Ramos (cell line): Measurements from ENCODE around the gene POR.

Experiments
- in situ Hi-C: fragments of 300-500 bp; cut with MboI; formaldehyde crosslinking; loops from one replicate; pipeline ENCODE4 v1.14.3; 2022; ENCODE audit warnings: low sequenced_read_pairs; ENCODE audit not compliant: unreplicated experiment

POR gene

GRCh38 chr7:75968561-75969001, 53.6 kb downstream of the POR start:
- in situ Hi-C loops, result no loop called here

- in situ Hi-C loops, result no loop called here
Observed at GRCh38 chr7:75969182-75969581, 54.2 kb downstream of the POR start.

GRCh38 chr7:75969704-75970498, 54.9 kb downstream of the POR start:
- in situ Hi-C loops, result no loop called here

- in situ Hi-C loops, result no loop called here
Observed at GRCh38 chr7:75971309-75971960, 56.5 kb downstream of the POR start.

GRCh38 chr7:75971961-75972763, 57.2 kb downstream of the POR start:
- in situ Hi-C loops, result no loop called here

- in situ Hi-C loops, result no loop called here
Observed at GRCh38 chr7:75977743-75978142, 62.8 kb downstream of the POR start.

GRCh38 chr7:75979759-75980429, 64.9 kb downstream of the POR start:
- in situ Hi-C loops, result no loop called here

GRCh38 chr7:75980430-75981202, 65.7 kb downstream of the POR start:
- in situ Hi-C loops, result no loop called here

- in situ Hi-C loops, result no loop called here
Observed at GRCh38 chr7:75981203-75981452, 66.2 kb downstream of the POR start.

GRCh38 chr7:75981453-75982305, 66.7 kb downstream of the POR start:
- in situ Hi-C loops, result no loop called here

GRCh38 chr7:75982306-75983064, 67.5 kb downstream of the POR start:
- in situ Hi-C loops, result no loop called here

- in situ Hi-C loops, result no loop called here
Observed at GRCh38 chr7:75983471-75984129, 68.6 kb downstream of the POR start.

- in situ Hi-C loops, result no loop called here
Observed at GRCh38 chr7:75984130-75985008, 69.4 kb downstream of the POR start.

- in situ Hi-C loops, result no loop called here
Observed at GRCh38 chr7:75985009-75985517, 70.1 kb downstream of the POR start.

- in situ Hi-C loops, result no loop called here
Observed at GRCh38 chr7:75985518-75986146, 70.7 kb downstream of the POR start.

- in situ Hi-C loops, result no loop called here
Observed at GRCh38 chr7:75986147-75986781, 71.3 kb downstream of the POR start.
